Caco-2 (cell line): ENCODE measurements around the gene PARD3. TPM values are rescaled to one million over a fixed set of nuclear protein-coding genes. Genes with fewer than 3 reads are reported as not detected.

ENCODE experiments used
- BruUV-seq: library from RNA; stranded (reverse); fragments of 400-500 nt; replicated peaks from 2 replicates; lab custom pipeline; 2021; lab: Mats Ljungman, UMichigan
- CTCF ChIA-PET: fragments of 300-600 bp; sonication (Branson Sonifier 250); formaldehyde crosslinking; loops from one replicate; lab custom pipeline; 2022; ENCODE audit warnings: antibody characterized with exemption; lab: Charles Lee
- POLR2A ChIA-PET: fragments of 300-600 bp; sonication (Branson Sonifier 250); formaldehyde crosslinking; loops from one replicate; lab custom pipeline; 2022; ENCODE audit warnings: antibody characterized with exemption; lab: Charles Lee
- DNase-seq, 2 experiments: peaks; one replicate each; pipeline versions ENCODE4 v3.0.0 to v3.0.0-alpha.2; 2020 to 2022
- H3K27me3 ChIP-seq: replicated peaks from 2 replicates; pipeline ENCODE4 v1.6.0; 2011; ENCODE audit warnings: low read length; ENCODE audit not compliant: control insufficient read depth, insufficient read depth
- H3K36me3 ChIP-seq: 2 replicates; pipeline ENCODE4 v1.5.1; 2011; ENCODE audit warnings: low read length; ENCODE audit not compliant: control insufficient read depth, insufficient read depth
- H3K4me1 ChIP-seq: fragments of 250-450 bp; sonication (Bioruptor Pico); 2 replicates; pipeline ENCODE4 v1.5.1; 2020; ENCODE audit warnings: mild to moderate bottlenecking
- H3K4me3 ChIP-seq: 2 replicates; pipeline ENCODE4 v1.5.1; 2011; ENCODE audit warnings: low read depth, mild to moderate bottlenecking, control low read depth, low read length
- H3K9me3 ChIP-seq: fragments of 250-450 bp; sonication (Bioruptor Pico); 2 replicates; pipeline ENCODE4 v1.5.1; 2020; ENCODE audit warnings: mild to moderate bottlenecking, moderate library complexity
- H3K27ac Mint-ChIP-seq: one replicate; pipeline ENCODE4 v1.8.0; 2022; ENCODE audit warnings: mixed read lengths; ENCODE audit not compliant: unreplicated experiment
- H3K27me3 Mint-ChIP-seq: one replicate; pipeline ENCODE4 v1.8.0; 2022; ENCODE audit warnings: mixed read lengths; ENCODE audit not compliant: insufficient read depth, unreplicated experiment
- H3K36me3 Mint-ChIP-seq: one replicate; pipeline ENCODE4 v1.8.0; 2022; ENCODE audit warnings: mild to moderate bottlenecking, mixed read lengths; ENCODE audit not compliant: insufficient read depth, unreplicated experiment
- H3K4me1 Mint-ChIP-seq: one replicate; pipeline ENCODE4 v1.8.0; 2022; ENCODE audit warnings: low read depth, mixed read lengths; ENCODE audit not compliant: unreplicated experiment
- H3K4me3 Mint-ChIP-seq: one replicate; pipeline ENCODE4 v1.8.0; 2022; ENCODE audit warnings: mild to moderate bottlenecking, moderate library complexity, mixed read lengths; ENCODE audit not compliant: unreplicated experiment
- H3K9me3 Mint-ChIP-seq: one replicate; pipeline ENCODE4 v1.8.0; 2022; ENCODE audit warnings: mixed read lengths; ENCODE audit not compliant: unreplicated experiment
- intact Hi-C: fragments of 100-400 bp; cut with micrococcal nuclease; formaldehyde crosslinking; loops from one replicate; pipeline ENCODE4 v1.10.0; 2022; ENCODE audit not compliant: unreplicated experiment
- total RNA-seq: library from RNA; stranded (reverse); gene quantifications from 2 replicates; pipeline ENCODE4 v1.2.3, GENCODE V29; 2022
- TF ChIP-seq, protein P1 (sequence below), 2 experiments: fragments of 200-600 bp in 1 of 2; IDR thresholded peaks; 1 replicate in 1 of 2; 2 replicates in 1 of 2; pipeline versions ENCODE4 v1.5.1 to v1.8.0; 2011 to 2022; ENCODE audit warnings: antibody characterized with exemption in 1 of 2, control low read depth in 1 of 2, inconsistent platforms in 1 of 2, low read depth in 1 of 2, low read length in 1 of 2, mild to moderate bottlenecking in 1 of 2, moderate library complexity in 1 of 2; ENCODE audit not compliant: insufficient read depth in 1 of 2, severe bottlenecking in 1 of 2, unreplicated experiment in 1 of 2

The PARD3 gene
- total RNA-seq, 1 experiment from 2014 or later = 80.7 TPM

DNA sequence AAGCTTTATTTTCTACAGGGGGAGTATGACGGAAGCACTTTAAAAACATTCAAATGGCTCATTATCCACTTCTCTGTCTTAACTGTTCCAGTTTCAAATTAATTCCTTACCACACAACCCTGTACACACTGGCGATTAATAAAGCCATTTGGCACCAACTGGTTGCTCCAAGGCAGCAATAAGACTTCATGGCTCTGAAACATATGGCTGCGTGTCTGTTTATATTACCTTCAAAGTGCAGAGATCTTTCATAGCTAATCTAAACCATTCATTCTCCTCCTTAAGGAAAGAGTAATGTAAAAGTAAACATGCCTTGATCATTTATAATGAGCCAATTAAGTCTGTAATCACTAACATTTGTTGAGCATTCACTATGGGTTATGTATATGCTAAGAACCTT lies 325.7 kb downstream of the PARD3 start:
- Mint-ChIP-seq H3K4me3 (no peak overlapping the region), H3K36me3 (no peaks in the 10 kb centered on the region), H3K9me3 (no peaks in the 10 kb centered on the region), H3K27me3 (no peaks in the 10 kb centered on the region), H3K27ac (no peak overlapping the region), H3K4me1 (peaks cover 23% of the 10 kb centered on the region)
- no TSS peak for BruUV-seq
- Histone ChIP-seq H3K4me1 (peaks cover 4% of the 10 kb centered on the region; the same call in 1 of the 2 replicates), H3K4me3 (no peak overlapping the region), H3K9me3 (no peaks in the 10 kb centered on the region), H3K36me3 (peaks cover 2% of the 10 kb centered on the region; the same call in 1 of the 2 replicates), H3K27me3 (no peaks in the 10 kb centered on the region)
- POLR2A ChIA-PET = no interaction called here
- intact Hi-C loops = no loop called here
- CTCF ChIA-PET = no interaction called here
- TF ChIP-seq, protein P1, sequence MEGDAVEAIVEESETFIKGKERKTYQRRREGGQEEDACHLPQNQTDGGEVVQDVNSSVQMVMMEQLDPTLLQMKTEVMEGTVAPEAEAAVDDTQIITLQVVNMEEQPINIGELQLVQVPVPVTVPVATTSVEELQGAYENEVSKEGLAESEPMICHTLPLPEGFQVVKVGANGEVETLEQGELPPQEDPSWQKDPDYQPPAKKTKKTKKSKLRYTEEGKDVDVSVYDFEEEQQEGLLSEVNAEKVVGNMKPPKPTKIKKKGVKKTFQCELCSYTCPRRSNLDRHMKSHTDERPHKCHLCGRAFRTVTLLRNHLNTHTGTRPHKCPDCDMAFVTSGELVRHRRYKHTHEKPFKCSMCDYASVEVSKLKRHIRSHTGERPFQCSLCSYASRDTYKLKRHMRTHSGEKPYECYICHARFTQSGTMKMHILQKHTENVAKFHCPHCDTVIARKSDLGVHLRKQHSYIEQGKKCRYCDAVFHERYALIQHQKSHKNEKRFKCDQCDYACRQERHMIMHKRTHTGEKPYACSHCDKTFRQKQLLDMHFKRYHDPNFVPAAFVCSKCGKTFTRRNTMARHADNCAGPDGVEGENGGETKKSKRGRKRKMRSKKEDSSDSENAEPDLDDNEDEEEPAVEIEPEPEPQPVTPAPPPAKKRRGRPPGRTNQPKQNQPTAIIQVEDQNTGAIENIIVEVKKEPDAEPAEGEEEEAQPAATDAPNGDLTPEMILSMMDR (IDR thresholded peaks at IDR 0.05; ENCODE audit: insufficient read depth in 1 of 2, low read depth in 1 of 2, low read length in 1 of 2, severe bottlenecking in 1 of 2, unreplicated experiment in 1 of 2) = no peak
- DNase-seq = no peak

DNA sequence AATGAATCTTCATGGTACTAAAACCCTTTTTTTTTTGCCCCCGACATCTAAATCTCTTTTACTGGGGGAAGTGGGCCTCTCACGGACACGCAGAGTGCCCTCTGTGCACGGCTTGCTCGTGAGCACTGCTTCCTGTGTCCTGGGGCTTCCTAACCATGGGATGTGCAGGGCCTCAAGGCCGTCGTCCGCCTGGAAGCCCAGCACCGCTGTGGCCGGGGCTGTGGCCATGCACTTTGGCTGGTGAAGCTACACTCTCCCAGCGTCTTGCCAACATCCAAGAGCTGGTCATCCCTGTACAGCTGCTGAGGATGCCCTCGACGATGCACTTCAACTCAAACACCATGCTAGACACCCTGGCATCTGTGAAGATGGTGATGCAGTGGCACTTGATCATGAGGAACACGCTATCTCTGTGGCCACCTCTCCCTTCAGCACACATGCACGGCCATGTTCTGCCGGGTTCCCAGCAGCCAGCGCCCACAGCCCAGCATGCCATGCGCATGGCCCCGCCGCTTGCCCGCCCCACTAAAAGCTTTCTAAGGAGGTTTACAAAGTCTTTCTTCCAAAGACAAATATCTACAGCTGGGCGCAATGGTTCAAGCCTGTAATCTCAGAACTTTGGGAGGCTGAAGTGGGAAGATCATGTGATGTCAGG lies 326.5 kb downstream of the PARD3 start:
- no TSS peak for BruUV-seq
- ChIA-PET POLR2A (no interaction called here), CTCF (no interaction called here)
- DNase-seq = no peak
- Histone ChIP-seq H3K4me1 (peaks cover 6% of the 10 kb centered on the region; the same call in 1 of the 2 replicates), H3K4me3 (no peak overlapping the region), H3K27me3 (no peaks in the 10 kb centered on the region), H3K9me3 (no peaks in the 10 kb centered on the region), H3K36me3 (peaks cover 2% of the 10 kb centered on the region; the same call in 1 of the 2 replicates)
- intact Hi-C loops = no loop called here
- no peak overlapping the region for H3K27ac Mint-ChIP-seq
- no peaks in the 10 kb centered on the region for H3K9me3 Mint-ChIP-seq
- TF ChIP-seq, protein P1 (IDR thresholded peaks at IDR 0.05; ENCODE audit: insufficient read depth in 1 of 2, low read depth in 1 of 2, low read length in 1 of 2, severe bottlenecking in 1 of 2, unreplicated experiment in 1 of 2) = no peak
- peaks cover 31% of the 10 kb centered on the region for H3K4me1 Mint-ChIP-seq
- no peaks in the 10 kb centered on the region for H3K27me3 Mint-ChIP-seq
- H3K36me3 Mint-ChIP-seq = no peaks in the 10 kb centered on the region
- no peak overlapping the region for H3K4me3 Mint-ChIP-seq

DNA sequence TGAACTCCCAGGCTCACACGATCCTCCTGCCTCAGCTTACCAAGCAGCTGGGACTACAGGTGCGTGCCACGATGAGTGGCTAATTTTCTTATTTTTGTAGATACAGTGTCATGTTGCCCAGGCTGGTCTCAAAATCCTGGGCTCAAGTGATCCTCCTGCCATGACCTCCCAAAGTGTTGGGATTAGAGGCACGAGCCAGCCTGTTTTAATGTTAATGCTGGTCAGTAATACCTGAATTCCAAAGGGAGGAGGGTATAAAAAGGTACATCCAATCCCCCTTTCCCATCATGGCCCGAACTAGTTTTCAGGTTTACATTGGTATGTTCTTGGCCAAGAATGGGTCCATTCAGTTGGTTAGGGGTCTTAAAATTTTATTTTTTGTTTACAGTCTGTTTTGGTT lies 329.1 kb downstream of the PARD3 start:
- H3K36me3 Mint-ChIP-seq = peaks cover 6% of the 10 kb centered on the region
- peaks cover 51% of the 10 kb centered on the region for H3K4me1 Mint-ChIP-seq
- ChIA-PET POLR2A (no interaction called here), CTCF (interaction anchor here (0.7 kb wide), 1 partner anchor 851 kb away, joined by 4 read pairs; no protein-coding TSS in a partner anchor)
- H3K4me3 Mint-ChIP-seq = no peak overlapping the region
- peaks cover 2% of the 10 kb centered on the region; the same call in 1 of the 2 replicates for H3K36me3 ChIP-seq
- no peak overlapping the region for H3K4me3 ChIP-seq
- TF ChIP-seq, protein P1 (IDR thresholded peaks at IDR 0.05; ENCODE audit: insufficient read depth in 1 of 2, low read depth in 1 of 2, low read length in 1 of 2, severe bottlenecking in 1 of 2, unreplicated experiment in 1 of 2) = no peak
- H3K9me3 Mint-ChIP-seq = no peaks in the 10 kb centered on the region
- peaks cover 6% of the 10 kb centered on the region; the same call in 1 of the 2 replicates for H3K4me1 ChIP-seq
- no peaks in the 10 kb centered on the region for H3K27me3 ChIP-seq
- DNase-seq = no peak
- no peak overlapping the region for H3K27ac Mint-ChIP-seq
- H3K9me3 ChIP-seq = no peaks in the 10 kb centered on the region
- H3K27me3 Mint-ChIP-seq = no peaks in the 10 kb centered on the region
- BruUV-seq = no TSS peak
- intact Hi-C loops = no loop called here
